Right forelimb (tissue), 1 donor: ENCODE data around the gene CEND1.
A peak's percentile ranks its signal among the peaks of the same experiment; 100 is the strongest.

ENCODE experiments used
- DNase-seq: peaks from one replicate; pipeline ENCODE4 v3.0.0-alpha.2; 2018

CEND1 gene

DNA sequence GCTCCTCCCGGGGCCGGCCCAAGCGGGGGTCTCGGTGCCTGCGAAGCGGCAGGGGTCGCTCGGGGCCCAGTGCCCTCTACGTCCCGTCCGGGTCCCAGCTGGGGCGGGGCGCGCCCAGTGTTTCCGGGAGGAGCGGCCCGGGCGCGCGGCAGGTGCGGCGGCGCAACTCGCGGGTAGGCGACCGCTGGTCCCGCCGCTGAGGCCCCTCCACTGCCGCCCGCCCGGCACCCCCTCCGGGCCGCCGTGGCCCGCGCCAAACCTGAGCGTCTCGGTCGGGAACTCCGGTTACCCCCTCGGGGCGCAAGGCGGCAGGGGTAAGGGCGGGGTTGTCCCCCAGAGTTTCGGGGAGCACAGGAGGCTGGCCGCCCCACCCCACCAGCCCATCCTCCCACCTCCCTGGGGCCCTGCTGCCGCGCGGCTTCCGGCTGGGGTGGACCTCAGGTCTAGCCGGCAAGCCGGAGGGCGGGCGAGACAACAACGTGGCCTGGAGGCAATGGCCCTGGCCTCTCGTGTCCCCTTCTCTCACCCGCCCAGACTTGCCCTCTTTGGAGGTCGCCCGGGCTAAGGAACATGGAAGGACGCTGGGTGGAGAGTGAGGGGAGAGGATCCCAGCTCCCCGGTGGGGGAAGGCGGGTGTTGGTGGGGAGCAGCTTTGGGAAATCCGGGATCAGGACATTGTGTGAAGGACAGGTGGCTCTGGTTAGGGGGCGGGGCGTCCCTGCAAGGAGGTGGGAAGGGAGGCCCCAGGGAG, 37.4 kb upstream of the CEND1 start:
- DNase-seq, result no peak

DNA sequence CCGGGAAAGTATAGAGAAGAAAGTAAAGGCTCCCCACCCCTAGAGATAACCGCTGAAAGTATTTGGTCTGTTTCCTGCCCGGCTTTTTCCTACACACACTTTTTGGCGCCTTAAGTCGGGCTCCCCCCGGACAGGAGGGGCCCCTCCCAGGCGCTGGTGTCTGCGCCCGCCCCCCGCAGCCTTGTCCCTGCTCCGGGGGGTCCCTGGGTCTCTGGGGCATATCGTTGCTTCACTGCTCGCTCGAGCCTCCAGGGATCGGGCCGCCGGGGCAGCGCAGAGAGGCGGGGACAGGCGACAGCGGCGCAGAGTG, 36.9 kb upstream of the CEND1 start:
- DNase-seq, result no peak

DNA sequence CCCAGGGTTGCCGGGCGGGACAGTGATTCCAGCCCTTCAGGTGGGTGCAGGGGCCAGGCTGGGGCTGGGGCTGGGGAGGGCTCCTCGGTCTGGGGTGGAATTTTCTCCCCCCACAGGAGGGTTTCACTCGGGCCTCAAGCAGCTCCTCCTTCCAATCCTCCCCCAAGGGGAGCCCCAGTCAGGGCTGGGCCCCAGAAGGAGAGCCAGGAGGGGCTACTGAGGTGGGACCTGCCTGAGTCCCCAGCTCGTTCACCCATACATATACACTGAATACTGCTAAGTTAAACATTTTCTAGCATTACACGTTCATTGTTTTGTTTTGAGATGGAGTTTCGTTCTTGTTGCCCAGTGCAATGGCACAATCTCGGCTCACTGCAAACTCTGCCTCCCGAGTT, 36.3 kb upstream of the CEND1 start:
- no peak for DNase-seq

DNA sequence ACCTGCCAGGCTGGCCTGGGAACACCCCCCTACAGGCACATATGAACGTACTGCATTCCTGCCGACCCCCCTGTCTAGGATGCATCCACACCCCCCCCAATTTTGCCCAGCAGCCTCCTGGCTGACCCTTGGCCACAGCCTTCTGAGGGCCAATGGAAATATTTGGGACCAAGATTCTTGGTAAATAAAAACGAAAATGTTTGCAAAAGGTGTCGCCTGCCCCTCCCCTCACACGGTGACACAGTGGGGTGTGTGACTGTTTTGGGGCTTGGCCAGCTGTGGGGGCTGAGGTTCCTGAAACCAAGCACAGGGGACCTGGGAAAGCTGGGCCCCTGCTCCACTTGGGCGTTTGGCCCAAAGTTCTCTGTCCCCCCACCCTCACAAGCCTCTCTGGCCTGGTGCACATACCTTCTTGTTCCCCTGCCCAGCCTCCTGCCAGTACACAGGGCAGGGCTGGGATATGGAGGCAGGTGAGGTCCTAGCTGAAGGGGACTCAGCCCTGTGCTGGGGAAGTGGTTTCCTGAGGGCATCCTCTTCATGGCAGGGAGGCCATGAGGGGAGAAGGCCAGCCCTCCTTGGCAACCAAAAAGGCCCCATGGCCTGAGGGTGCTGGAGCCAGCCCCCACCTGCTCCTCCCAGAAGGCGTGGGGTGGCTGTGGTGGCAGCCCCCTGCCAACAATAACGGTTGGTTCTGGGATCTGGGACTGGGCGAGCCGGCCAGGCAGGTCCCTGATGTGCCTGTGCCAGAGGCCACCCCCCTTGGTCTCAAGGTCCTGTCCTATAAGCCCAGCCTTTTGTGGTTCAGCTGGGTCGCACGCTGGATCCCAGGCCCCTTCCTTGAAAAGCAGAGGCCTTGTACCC, 35.7 kb upstream of the CEND1 start:
- DNase-seq, result no peak

DNA sequence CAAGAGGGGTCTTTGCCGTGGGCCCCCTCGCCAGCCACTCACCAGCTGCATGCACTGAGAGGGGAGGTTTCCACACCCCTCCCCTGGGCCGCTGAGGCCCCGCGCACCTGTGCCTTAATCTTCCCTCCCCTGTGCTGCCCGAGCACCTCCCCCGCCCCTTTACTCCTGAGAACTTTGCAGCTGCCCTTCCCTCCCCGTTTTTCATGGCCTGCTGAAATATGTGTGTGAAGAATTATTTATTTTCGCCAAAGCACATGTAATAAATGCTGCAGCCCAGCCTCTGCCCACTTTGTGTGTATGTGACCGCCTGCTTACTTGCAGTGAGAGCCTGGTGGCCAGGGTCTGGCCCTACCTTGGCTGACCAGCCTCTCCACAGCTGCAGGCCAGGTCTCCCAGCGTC, 35.1 kb upstream of the CEND1 start:
- no peak for DNase-seq

DNA sequence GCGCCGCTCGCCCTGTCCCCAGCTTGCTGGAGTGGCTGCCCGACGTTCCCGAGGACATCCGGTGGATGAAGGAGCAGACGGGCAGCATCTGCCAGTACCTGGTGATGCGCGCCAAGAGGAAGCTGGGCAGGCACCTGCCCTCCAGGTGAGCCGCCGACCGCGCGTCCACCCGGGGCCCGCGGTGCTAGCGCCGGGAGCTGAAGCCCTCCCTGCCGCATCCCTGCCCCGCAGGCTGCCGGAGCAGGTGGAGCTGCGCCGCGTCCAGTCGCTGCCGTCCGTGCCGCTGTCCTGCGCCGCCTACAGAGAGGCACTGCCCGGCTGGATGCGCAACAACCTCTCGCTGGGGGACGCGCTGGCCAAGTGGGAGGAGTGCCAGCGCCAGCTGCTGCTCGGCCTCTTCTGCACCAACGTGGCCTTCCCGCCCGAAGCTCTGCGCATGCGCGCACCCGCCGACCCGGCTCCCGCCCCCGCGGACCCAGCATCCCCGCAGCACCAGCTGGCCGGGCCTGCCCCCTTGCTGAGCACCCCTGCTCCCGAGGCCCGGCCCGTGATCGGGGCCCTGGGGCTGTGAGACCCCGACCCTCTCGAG, 34.5 kb upstream of the CEND1 start:
- DNase-seq, result no peak

DNA sequence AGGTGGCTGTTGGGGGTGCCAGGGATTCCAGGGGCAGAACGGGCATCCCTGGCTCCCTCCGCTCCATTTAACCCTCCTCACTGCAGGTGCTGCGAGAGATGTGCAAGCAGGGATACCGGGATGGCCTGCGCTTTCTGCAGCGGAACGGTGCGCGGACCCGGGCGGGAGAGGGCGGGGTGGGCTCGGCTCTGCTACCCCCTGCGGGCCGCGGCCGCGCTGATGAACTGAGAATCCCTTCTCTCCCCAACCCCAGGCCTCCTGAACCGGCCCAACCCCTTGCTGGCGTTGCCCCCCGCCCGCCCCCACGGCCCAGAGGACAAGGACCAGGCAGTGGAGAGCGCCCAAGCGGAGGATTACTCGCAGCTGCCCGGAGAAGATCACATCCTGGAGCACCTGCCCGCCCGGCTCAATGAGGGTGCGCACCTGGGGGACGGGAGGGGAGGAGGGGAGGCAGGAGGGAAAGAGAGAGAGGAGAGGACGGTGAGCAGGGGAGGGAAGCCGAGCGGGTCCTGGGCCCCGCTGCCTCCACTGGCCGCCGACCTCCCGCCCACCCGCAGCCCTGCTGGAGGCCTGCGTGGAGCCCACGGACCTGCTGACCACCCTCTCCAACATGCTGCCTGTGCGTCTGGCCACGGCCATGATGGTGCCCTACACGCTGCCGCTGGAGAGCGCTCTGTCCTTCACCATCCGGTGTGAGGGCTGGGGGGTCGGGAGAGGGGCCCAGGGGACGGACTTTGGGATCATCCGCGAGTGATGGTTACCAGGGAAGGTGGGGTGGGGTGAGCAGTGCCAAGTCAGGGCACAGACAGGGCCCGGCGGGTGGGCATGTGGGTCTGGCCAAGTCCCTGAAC, 33.8 kb upstream of the CEND1 start:
- DNase-seq, result no peak

DNA sequence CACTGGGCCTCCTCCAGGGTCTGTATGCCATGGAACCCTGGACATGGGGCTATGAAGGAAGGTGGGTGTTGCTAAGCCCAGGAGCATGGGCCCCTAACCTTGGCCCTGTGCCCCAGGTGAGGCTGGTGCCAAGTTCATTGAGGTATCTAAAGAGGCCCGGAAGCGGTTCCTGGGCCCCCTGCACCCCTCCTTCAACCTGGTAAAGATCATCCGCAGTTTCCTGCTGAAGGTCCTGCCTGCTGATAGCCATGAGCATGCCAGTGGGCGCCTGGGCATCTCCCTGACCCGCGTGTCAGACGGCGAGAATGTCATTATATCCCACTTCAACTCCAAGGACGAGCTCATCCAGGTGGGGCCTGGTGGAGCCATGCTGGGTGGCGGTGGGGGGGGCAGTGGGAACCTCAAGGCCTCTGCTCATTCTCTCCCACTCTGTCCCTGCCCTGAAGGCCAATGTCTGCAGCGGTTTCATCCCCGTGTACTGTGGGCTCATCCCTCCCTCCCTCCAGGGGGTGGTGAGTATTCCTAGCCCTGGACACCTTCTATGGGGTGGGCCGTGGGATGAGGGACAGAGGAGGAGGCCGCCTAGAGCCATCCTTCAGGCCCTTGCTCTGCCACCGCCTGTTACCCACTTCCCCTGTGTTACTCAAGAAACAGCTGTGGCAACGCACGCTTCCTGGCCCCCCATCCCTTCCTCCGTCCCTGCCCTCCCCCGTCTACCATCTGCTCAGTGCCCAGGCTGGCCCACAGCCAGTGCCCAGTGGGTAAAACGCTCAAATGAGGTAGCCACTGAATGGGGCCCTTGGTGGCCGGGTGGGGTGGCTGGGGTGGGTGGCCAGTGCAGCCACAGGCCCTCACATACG, 31.9 kb upstream of the CEND1 start:
- no peak for DNase-seq

DNA sequence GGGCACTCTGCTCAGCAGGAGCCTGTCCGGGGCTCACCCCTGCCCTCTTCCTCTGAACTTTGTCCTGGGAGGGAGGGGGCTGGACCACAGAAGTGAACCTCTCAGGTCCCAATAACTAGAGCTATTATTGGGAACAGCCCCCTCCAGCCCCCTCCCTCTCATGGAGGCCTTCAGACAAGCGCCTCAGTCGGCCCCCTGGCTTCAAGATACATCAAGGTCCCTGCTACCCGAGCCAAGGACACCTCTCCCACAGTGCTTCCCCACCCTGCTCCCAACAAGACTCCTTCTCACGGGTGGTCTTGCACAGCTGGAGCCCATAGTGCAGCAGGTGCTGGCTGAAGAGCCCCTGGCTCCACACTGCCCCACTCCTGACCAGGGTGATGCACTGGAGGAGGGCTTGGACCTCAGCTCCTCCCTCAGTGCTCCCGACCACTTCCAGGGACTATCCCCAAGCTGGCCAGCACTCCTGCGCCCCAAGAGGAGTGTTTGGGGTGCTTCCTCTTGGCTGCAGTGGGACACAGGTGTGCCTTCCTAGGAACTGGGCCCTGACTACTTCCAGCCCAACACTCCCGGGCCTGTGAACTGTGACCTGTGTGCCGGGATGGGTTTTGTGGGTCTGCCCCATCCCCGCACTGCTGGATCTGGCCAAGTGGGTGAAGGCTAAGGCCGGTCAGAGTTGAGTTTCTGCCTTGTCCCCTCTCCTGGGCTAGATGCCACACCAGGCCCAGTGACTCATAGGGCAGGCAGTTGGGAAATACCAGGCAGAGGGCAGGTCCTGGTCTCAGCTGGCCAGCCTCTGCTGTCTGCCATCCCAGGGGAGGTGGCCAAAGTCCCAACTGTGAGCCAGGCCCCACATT, 31.0 kb upstream of the CEND1 start:
- DNase-seq, result no peak

DNA sequence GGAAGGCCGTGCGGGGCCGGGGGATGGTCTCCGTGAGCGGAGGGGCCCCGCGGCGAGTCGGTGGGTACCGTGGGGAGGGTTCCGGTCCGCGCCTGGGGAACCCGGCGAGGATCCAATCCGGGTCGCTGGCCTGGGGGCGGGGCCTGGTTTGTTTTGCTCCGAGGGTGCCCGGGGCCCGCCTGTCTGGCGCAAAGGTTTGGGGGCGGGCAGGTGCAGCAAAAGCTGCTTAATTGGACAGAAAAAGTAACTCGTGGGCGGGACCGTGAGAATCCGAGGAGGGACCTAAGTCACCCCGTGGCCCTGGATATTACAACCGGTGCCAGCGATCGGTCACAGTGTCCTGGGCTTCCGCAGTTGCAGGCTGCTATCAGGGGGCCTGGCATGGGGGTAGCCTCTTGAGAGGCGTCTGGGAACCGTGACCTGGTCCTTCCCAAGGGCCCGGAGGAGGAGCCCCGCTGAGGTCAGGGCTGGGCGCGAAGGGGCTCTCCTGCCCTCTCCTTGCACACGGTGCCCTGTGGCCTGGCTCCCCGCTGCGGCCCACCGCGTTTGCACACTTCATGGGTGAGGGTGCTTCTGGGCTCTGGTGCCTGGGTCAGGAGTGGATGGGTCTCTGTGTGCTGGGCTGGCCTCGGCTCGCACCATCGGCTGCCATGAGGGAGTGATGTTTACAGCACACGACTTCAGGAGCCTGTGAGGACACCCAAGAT, 30.2 kb upstream of the CEND1 start:
- peak; percentile 72 for DNase-seq

DNA sequence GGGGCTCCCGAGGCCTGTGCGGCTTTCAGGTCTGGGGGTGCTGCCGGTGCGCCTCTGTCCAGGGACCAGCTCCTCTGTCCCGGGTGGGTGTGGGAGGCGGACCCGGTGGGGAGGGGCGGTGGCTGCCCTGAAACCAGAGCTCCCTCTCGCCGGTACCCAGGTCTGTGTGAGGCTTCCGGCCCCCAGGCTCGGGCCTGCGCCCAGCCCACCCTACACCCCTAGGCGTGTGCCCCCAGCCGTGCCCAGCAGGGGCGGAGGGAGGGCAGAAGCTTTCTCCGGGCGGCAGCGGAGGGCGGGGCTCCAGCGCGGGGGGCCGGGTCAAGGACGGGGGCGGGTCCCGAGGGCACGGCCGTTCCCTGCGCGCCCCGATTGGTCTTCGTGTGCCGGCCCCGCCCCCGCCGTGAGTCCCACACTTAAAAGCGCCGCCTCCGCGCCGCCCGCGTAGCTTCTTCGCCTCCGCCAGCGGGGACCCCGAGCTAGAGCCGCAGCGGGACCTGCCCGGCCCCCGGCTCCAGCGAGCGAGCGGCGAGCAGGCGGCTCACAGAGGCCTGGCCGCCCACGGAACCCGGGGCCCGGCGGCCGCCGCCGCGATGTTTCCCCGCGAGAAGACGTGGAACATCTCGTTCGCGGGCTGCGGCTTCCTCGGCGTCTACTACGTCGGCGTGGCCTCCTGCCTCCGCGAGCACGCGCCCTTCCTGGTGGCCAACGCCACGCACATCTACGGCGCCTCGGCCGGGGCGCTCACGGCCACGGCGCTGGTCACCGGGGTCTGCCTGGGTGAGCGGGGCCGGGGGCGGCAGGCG, 29.4 kb upstream of the CEND1 start:
- peak; percentile 93 for DNase-seq

DNA sequence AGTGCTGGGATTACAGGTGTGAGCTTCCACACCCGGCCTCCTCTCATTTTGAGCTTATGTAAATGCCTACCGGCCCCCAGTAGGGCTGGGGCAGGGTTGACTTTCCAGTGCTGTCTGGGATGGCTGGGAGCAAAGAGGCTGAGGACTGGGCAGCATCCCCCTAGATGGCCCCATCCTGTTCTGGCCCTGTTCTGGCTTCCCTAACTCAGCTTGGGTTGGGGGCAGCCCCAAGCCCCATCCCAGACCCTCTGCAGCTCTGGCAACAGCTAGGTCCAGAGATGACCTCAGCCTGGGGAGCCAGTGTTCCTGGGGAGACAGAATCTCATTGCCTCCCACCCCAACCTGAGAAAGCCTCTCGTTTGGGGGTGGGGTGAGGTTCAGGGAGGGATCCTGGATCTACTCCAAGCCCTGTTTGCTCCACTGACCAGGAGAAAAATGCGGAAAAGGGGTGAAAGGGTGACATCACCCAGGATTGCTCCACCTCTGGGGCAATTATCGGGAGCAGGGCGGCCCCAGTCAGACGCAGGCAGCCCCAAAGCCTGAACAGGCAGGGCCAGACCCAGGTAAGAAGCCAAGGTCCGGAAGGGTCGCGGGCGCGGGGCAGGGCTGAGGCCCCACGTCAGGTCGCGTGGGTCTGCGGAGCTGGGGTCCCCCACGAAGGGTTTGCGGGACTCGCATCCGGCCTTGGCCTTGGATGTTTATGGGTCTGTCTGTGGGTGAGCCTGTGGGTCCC, 28.7 kb upstream of the CEND1 start, which contains the start of gene PNPLA2:
Gene PNPLA2 (plus strand): TSS at position 519 of the 733 bp plus-strand sequence. CDS start 805 bp downstream, outside the sequence.
- no peak for DNase-seq

DNA sequence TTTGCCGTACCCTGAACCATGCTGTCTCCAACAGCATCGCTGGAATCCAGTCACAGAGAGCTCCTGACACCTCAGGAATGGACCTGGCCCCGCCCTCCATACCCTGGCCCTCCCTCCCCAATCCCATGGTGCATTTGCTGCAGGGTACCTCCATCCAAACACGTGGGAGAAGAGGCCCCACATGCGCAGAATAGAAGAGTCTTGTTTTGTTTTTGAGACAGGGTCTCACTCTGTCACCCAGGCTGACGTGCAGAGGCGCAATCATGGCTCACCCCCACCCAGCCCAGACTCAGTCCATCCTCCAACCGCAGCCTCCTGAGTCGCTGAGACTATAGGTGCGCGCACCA, 26.5 kb upstream of the CEND1 start:
- DNase-seq, result no peak

DNA sequence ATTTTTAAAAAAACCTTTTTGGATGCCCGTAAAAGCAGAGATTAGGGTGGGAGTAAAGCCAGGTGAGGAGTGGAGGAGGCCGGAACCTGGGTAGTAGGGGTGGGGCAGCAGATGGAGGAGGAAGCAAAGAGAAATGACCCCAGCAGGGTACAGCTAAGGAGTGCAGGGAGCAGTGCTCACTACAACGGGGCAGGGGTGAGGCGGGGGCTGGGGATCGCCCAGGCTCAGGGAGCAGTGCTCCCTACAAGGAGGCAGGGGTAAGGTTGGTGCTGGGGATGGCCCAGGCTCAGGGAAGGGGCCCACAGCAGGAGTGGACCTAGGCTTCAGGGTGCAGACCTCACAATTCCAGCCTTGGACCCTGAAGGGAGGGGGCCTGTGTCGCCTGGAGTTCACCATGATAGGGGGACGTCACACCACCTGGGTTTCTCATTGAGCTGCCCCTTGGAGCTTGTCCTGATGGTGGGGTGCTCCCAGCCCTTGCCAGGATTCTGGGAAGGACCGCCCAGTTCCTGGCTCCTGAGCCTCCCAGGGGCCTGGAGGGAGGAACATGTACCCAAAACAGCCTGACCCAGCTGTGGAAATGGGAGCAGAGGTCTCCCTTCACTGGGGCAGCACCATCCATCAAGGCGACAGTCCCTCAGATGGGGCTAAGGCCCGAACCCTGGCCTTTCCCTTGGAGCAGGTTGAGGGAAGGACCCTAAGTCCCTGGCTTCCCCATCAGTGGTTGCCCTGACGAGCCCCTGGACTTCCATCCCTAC, 26.0 kb upstream of the CEND1 start:
- DNase-seq, result no peak

DNA sequence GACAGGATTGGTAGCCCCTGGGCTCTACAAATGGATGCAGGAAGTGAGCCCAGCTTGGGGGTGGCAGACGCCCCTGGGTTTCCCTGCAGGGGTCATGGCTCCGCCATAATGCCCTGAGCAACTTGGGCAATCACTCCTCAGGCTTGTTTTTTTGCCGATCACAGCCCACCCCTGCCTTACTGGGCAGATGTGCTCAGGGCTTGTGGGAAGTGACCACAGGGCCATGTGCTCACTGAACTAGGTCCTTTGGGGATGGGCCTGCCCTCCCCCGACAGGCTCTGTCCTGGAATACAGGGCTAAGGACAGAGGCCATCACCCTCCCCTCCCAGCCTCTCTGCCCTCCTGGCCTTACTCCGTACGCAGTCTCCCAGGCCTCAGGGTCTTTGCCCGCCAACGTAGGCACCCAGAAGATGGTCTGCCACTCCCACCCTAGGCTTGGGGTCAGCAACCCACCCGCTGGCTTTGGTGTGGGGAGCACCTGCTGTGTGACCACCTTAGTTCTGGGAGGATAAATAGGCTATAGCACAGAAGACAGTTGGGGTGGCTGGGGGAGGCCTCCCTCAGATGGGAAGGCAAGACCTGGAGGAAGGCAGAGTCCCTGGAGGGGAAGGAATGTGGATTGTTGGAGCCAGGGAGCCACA, 23.7 kb upstream of the CEND1 start:
- no peak for DNase-seq

DNA sequence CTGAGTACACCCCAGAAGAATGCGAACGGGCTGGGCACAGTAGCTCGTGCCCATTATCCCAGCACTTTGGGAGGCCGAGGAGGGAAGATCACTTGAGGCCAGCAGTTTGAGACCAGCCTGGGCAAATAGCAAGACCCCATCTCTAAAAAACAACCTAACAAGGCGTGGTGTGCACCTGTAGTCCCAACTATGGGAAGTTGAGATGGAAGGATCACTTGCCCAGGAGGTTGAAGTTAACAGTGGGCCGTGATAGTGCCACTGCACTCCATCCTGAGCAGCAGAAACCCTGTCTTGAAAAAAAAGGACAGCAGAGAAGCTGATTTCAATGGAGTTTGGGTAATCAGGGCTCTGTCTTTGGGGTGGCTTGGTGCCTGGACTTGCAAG, 23.2 kb upstream of the CEND1 start:
- DNase-seq, result no peak

DNA sequence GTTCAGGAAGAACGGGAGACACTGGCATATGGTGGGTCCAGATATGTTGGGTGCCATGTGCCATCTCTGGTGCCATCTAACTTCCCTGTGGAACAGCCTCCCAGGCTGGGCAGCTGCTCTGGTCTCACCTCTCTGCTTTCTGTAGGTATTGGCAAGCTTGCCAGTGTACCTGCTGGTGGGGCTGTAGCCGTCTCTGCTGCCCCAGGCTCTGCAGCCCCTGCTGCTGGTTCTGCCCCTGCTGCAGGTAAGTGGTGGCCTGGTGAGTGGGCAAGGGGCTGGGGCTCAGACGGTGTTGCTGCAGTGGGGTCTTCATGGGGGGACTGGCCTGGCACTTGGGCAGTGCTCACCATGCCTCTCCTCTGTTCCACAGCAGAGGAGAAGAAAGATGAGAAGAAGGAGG, 22.5 kb upstream of the CEND1 start:
- no peak for DNase-seq
